ENCODE results near the gene ARL3.

ARL3 gene

GRCh38 chr10:102629661-102630614 is 84.3 kb downstream of the ARL3 start:
- no peaks in the 10 kb centered on the region for H3K9me3 ChIP-seq (ENCODE audit: control insufficient read depth, low read length)
- H3K4me2 ChIP-seq (ENCODE audit: low read length), result no peak overlapping the region
- no peaks in the 10 kb centered on the region for H3K36me3 ChIP-seq (ENCODE audit: control insufficient read depth, insufficient read depth, low read length)
- H2AFZ ChIP-seq, result no peak overlapping the region
- H3K4me3 ChIP-seq (ENCODE audit: low read depth, low read length), result no peak overlapping the region
- H3K79me2 ChIP-seq, result no peaks in the 10 kb centered on the region
- H3K9ac ChIP-seq, result no peak overlapping the region
- peaks cover 93% of the 10 kb centered on the region for H3K4me1 ChIP-seq
- H3K27ac ChIP-seq, result peak overlapping the region; percentile 98
- H3K27me3 ChIP-seq (ENCODE audit: control insufficient read depth, insufficient read depth, low read length), result no peaks in the 10 kb centered on the region
- no peak for TF ChIP-seq CTCF (IDR thresholded peaks at IDR 0.05)

GRCh38 chr10:102628451-102628911 is 85.7 kb downstream of the ARL3 start:
- Histone ChIP-seq H3K4me2 (ENCODE audit: low read length) (no peak overlapping the region), H3K9me3 (ENCODE audit: control insufficient read depth, low read length) (no peaks in the 10 kb centered on the region), H3K4me3 (ENCODE audit: low read depth, low read length) (no peak overlapping the region), H3K27me3 (ENCODE audit: control insufficient read depth, insufficient read depth, low read length) (no peaks in the 10 kb centered on the region), H3K79me2 (no peaks in the 10 kb centered on the region), H2AFZ (peak overlapping the region; percentile 72), H3K36me3 (ENCODE audit: control insufficient read depth, insufficient read depth, low read length) (no peaks in the 10 kb centered on the region), H3K4me1 (peaks cover 95% of the 10 kb centered on the region), H3K27ac (peak overlapping the region; percentile 98), H3K9ac (peak overlapping the region; percentile 5)
- peak; percentile 19 for TF ChIP-seq CTCF (IDR thresholded peaks at IDR 0.05)

- peak overlapping the region; percentile 98 for H3K27ac ChIP-seq
- peaks cover 95% of the 10 kb centered on the region for H3K4me1 ChIP-seq
- H3K36me3 ChIP-seq (ENCODE audit: control insufficient read depth, insufficient read depth, low read length), result no peaks in the 10 kb centered on the region
- peak overlapping the region; percentile 72 for H2AFZ ChIP-seq
- H3K9ac ChIP-seq, result no peak overlapping the region
- H3K27me3 ChIP-seq (ENCODE audit: control insufficient read depth, insufficient read depth, low read length), result no peaks in the 10 kb centered on the region
- peak overlapping the region; percentile 34 for H3K4me2 ChIP-seq (ENCODE audit: low read length)
- H3K79me2 ChIP-seq, result no peaks in the 10 kb centered on the region
- TF ChIP-seq CTCF (IDR thresholded peaks at IDR 0.05), result no peak
- H3K4me3 ChIP-seq (ENCODE audit: low read depth, low read length), result no peak overlapping the region
- H3K9me3 ChIP-seq (ENCODE audit: control insufficient read depth, low read length), result no peaks in the 10 kb centered on the region
Measured at GRCh38 chr10:102627736-102628293, 86.4 kb downstream of the ARL3 start.

GRCh38 chr10:102627291-102627735 is 86.9 kb downstream of the ARL3 start:
- Histone ChIP-seq H3K27ac (peak overlapping the region; percentile 98), H3K4me3 (ENCODE audit: low read depth, low read length) (no peak overlapping the region), H3K9me3 (ENCODE audit: control insufficient read depth, low read length) (no peaks in the 10 kb centered on the region), H2AFZ (peak overlapping the region; percentile 27), H3K4me2 (ENCODE audit: low read length) (no peak overlapping the region), H3K79me2 (no peaks in the 10 kb centered on the region), H3K9ac (no peak overlapping the region), H3K36me3 (ENCODE audit: control insufficient read depth, insufficient read depth, low read length) (no peaks in the 10 kb centered on the region), H3K27me3 (ENCODE audit: control insufficient read depth, insufficient read depth, low read length) (no peaks in the 10 kb centered on the region), H3K4me1 (peaks cover 91% of the 10 kb centered on the region)
- no peak for TF ChIP-seq CTCF (IDR thresholded peaks at IDR 0.05)
